Breast epithelium (tissue), 3 donors: ENCODE measurements around the gene RAB27A.

Source experiments
- CTCF ChIP-seq, 3 donors: fragments of 450-650 bp; IDR thresholded peaks; one replicate each; pipeline ENCODE4 v1.5.1; 2016 to 2017; ENCODE audit warnings: antibody characterized with exemption in 3 of 3, mild to moderate bottlenecking in 3 of 3, moderate library complexity in 3 of 3
- POLR2A ChIP-seq: fragments of 450-650 bp; IDR thresholded peaks from one replicate; pipeline ENCODE4 v1.6.1; 2016; ENCODE audit warnings: antibody characterized with exemption, mild to moderate bottlenecking, moderate library complexity

- TF ChIP-seq POLR2A (no peak), CTCF (IDR thresholded peaks at IDR 0.05) (no peak)
Observed at GRCh38 chr15:55221090-55222011, 68.3 kb downstream of the RAB27A start.
